IMR-90 (cell line): ENCODE results near the gene MSI2. TPM values are rescaled to one million over a fixed set of nuclear protein-coding genes. Genes with fewer than 3 reads are reported as not detected.

ENCODE experiments used
- ATAC-seq: fragments of 200-7000 bp; cut with Tn5 transposase; 2 replicates; pipeline ENCODE4 v1.9.1; 2020; ENCODE audit warnings: low read depth, mild to moderate bottlenecking, moderate library complexity
- BruUV-seq: library from RNA; stranded (reverse); fragments of 400-500 nt; replicated peaks from 2 replicates; lab custom pipeline; 2021; lab: Mats Ljungman, UMichigan
- CTCF ChIA-PET: fragments of 300-600 bp; formaldehyde crosslinking; extraction: SDS; loops from one replicate; lab custom pipeline; 2021; ENCODE audit warnings: antibody characterized with exemption; lab: Yijun Ruan, JAX
- POLR2A ChIA-PET: fragments of 300-600 bp; sonication (Branson Sonifier 250); formaldehyde crosslinking; loops from one replicate; lab custom pipeline; 2022; ENCODE audit warnings: antibody characterized with exemption; ENCODE audit not compliant: unreplicated experiment; lab: Charles Lee
- DNase-seq: peaks from one replicate; pipeline ENCODE4 v3.0.0; 2013
- H2AFZ ChIP-seq: replicated peaks from 2 replicates; pipeline ENCODE3; 2013; ENCODE audit warnings: low read length, mild to moderate bottlenecking; ENCODE audit not compliant: poor library complexity
- H2AK5ac ChIP-seq: 2 replicates; pipeline ENCODE4 v1.6.1; 2013; ENCODE audit warnings: low read depth, low read length, inconsistent platforms
- H2AK9ac ChIP-seq: replicated peaks from 2 replicates; pipeline ENCODE3; 2013; ENCODE audit warnings: mild to moderate bottlenecking, low read depth, low read length, moderate library complexity; ENCODE audit not compliant: poor library complexity
- H2BK120ac ChIP-seq: 2 replicates; pipeline ENCODE4 v1.6.1; 2013; ENCODE audit warnings: low read depth, low read length, inconsistent platforms
- H2BK15ac ChIP-seq: 3 replicates; pipeline ENCODE4 v1.6.1; 2013; ENCODE audit warnings: low read depth, low read length, inconsistent platforms
- H2BK20ac ChIP-seq: 2 replicates; pipeline ENCODE4 v1.6.1; 2013; ENCODE audit warnings: low read depth, mild to moderate bottlenecking, inconsistent platforms, low read length, moderate library complexity
- H2BK5ac ChIP-seq: 2 replicates; pipeline ENCODE4 v1.6.1; 2013; ENCODE audit warnings: mild to moderate bottlenecking, low read depth, low read length, inconsistent platforms; ENCODE audit not compliant: poor library complexity, severe bottlenecking
- H3K14ac ChIP-seq: replicated peaks from 2 replicates; pipeline ENCODE4 v1.6.1; 2013; ENCODE audit warnings: low read depth, low read length, inconsistent platforms
- H3K18ac ChIP-seq: 2 replicates; pipeline ENCODE4 v1.6.1; 2013; ENCODE audit warnings: low read depth, low read length, control low read depth
- H3K23ac ChIP-seq: 2 replicates; pipeline ENCODE4 v1.6.1; 2013; ENCODE audit warnings: low read depth, low read length, inconsistent platforms
- H3K27ac ChIP-seq: 2 replicates; pipeline ENCODE4 v1.5.1; 2013; ENCODE audit warnings: mild to moderate bottlenecking, control low read depth, low read length; ENCODE audit not compliant: insufficient read depth
- H3K27me3 ChIP-seq: 2 replicates; pipeline ENCODE4 v1.6.1; 2013; ENCODE audit warnings: low read length; ENCODE audit not compliant: control insufficient read depth, insufficient read depth
- H3K36me3 ChIP-seq: 2 replicates; pipeline ENCODE4 v1.6.1; 2013; ENCODE audit warnings: low read length, mixed read lengths; ENCODE audit not compliant: control insufficient read depth, insufficient read depth
- H3K4ac ChIP-seq: 2 replicates; pipeline ENCODE4 v1.6.1; 2013; ENCODE audit warnings: low read depth, low read length, inconsistent platforms
- H3K4me1 ChIP-seq: 2 replicates; pipeline ENCODE4 v1.6.1; 2013; ENCODE audit warnings: low read length, mixed read lengths; ENCODE audit not compliant: control insufficient read depth, insufficient read depth
- H3K4me2 ChIP-seq: 2 replicates; pipeline ENCODE4 v1.6.1; 2013; ENCODE audit warnings: low read depth, mild to moderate bottlenecking, control low read depth, low read length, moderate library complexity
- H3K4me3 ChIP-seq: 2 replicates; pipeline ENCODE4 v1.5.1; 2013; ENCODE audit warnings: low read depth, mild to moderate bottlenecking, control low read depth, low read length, moderate library complexity; ENCODE audit not compliant: insufficient read depth
- H3K56ac ChIP-seq: 2 replicates; pipeline ENCODE4 v1.6.1; 2013; ENCODE audit warnings: low read length, inconsistent platforms; ENCODE audit not compliant: insufficient read depth; ENCODE audit errors: extremely low read depth
- H3K79me1 ChIP-seq, 2 experiments: 2 replicates each; pipeline ENCODE4 v1.6.1; 2013; ENCODE audit warnings: low read length in 2 of 2, inconsistent platforms in 1 of 2, low read depth in 1 of 2
- H3K9ac ChIP-seq: 2 replicates; pipeline ENCODE4 v1.6.1; 2013; ENCODE audit warnings: low read depth, low read length, control low read depth
- H3K9me1 ChIP-seq: 2 replicates; pipeline ENCODE4 v1.6.1; 2013; ENCODE audit warnings: low read length, inconsistent platforms; ENCODE audit not compliant: insufficient read depth
- H3K9me3 ChIP-seq: 2 replicates; pipeline ENCODE4 v1.6.1; 2013; ENCODE audit warnings: low read length; ENCODE audit not compliant: control insufficient read depth, insufficient read depth
- H4K20me1 ChIP-seq: 2 replicates; pipeline ENCODE4 v1.6.1; 2013; ENCODE audit warnings: low read length, inconsistent platforms; ENCODE audit not compliant: insufficient read depth
- H4K5ac ChIP-seq: 2 replicates; pipeline ENCODE4 v1.6.1; 2013; ENCODE audit warnings: mild to moderate bottlenecking, low read depth, low read length, control low read depth
- H4K8ac ChIP-seq, 2 experiments: 2 replicates each; pipeline ENCODE4 v1.6.1; 2013; ENCODE audit warnings: low read depth in 2 of 2, low read length in 2 of 2, control low read depth in 1 of 2, inconsistent platforms in 1 of 2
- H4K91ac ChIP-seq: 2 replicates; pipeline ENCODE4 v1.6.1; 2013; ENCODE audit warnings: low read depth, low read length, inconsistent platforms; ENCODE audit not compliant: insufficient read depth
- CEBPB ChIP-seq: IDR thresholded peaks from 2 replicates; pipeline ENCODE4 v1.6.1; 2012; ENCODE audit warnings: low read depth, low read length, improper control_type of control experiment
- POLR2A ChIP-seq: IDR thresholded peaks from 2 replicates; pipeline ENCODE4 v1.6.1; 2012; ENCODE audit warnings: mild to moderate bottlenecking, low read depth, low read length
- WGBS, 2 experiments: methylation state at CpG; one replicate each; pipeline versions ENCODE4 v1.1.5 to v1.1.7; 2013; ENCODE audit warnings: missing lambda C conversion rate in 2 of 2; ENCODE audit not compliant: insufficient read length in 1 of 2; ENCODE audit errors: extremely low coverage in 2 of 2; 5-methylcytosine and 5-hydroxymethylcytosine counted together
- dilution Hi-C: fragments of 300-500 bp; cut with HindIII; formaldehyde crosslinking; loops from one replicate; pipeline ENCODE4 v1.14.3; 2018; ENCODE audit warnings: low sequenced_read_pairs; ENCODE audit not compliant: unreplicated experiment
- in situ Hi-C: fragments of 300-500 bp; cut with MboI; formaldehyde crosslinking; loops from 3 replicates; pipeline ENCODE4 v1.14.3; 2019; ENCODE audit warnings: low sequenced_read_pairs, inconsistent platforms, mixed read lengths
- intact Hi-C: fragments of 100-400 bp; cut with micrococcal nuclease; formaldehyde crosslinking; loops from 2 replicates; pipeline ENCODE4 v1.10.0; 2022
- polyA plus RNA-seq, 3 experiments: library from polyadenylated mRNA; depleted of rRNA; stranded (reverse); fragments of >200 nt; gene quantifications; 2 replicates each; pipeline ENCODE4 v1.2.3, GENCODE V29; 2012; ENCODE audit warnings: low replicate concordance in 1 of 3
- total RNA-seq: library from RNA; depleted of rRNA; stranded (reverse); fragments of >200 nt; gene quantifications from 2 replicates; pipeline ENCODE4 v1.2.3, GENCODE V29; 2012

MSI2 gene
- total and polyA plus RNA-seq, 2 of the 4 experiments (the other 2 are of a cell fraction): 13.0 to 16.0 TPM

DNA sequence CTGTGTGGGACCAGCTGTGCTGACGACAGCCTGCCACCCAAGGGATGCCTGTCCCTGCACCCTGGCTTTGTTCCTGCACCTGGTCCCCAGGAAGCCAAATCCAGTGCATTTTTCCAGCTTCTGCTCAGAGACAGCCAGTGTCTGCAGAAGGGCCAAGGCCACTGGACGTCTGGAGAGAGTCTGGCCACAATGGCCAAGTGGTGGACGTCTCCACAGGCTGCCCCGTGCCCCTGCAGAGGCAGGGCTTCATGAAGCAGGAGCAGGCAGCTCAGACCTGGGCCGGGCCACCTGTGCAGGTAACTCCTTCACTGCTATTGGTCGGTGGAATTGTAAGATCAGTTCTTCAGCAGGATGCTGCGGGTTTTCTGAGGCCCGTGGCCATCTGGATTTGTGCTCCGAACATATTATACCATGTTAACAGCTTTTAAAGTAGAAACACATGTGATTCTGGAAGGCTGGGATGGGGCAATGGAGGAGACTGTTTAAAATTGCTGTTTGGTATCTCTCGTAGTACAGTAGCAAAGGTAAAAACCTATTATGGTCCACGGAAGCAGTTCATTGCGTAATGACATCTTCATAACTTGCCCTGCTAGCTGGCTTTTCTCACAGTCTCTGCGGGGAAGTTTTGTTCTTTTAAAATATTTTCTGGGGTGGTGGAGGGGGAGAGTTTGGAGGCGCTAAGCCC is 303.5 kb downstream of the MSI2 start:
- Histone ChIP-seq H4K5ac (no peak overlapping the region), H3K23ac (no peak overlapping the region), H2BK120ac (no peak overlapping the region), H2BK5ac (no peak overlapping the region), H3K9ac (no peak overlapping the region), H3K18ac (no peak overlapping the region), H2BK15ac (no peak overlapping the region), H3K4me1 (peaks cover 10% of the 10 kb centered on the region), H3K4me3 (no peak overlapping the region), H3K4ac (no peak overlapping the region), H2BK20ac (no peak overlapping the region), H3K79me1 (no peaks in the 10 kb centered on the region; a peak in 2 of 4 replicates), H3K27ac (no peak overlapping the region), H3K36me3 (no peaks in the 10 kb centered on the region), H4K20me1 (no peaks in the 10 kb centered on the region), H3K4me2 (no peak overlapping the region), H3K9me1 (peaks cover 10% of the 10 kb centered on the region; the same call in 1 of the 2 replicates), H3K14ac (no peak overlapping the region), H2AFZ (no peak overlapping the region), H2AK5ac (no peak overlapping the region; the same call in 1 of the 2 replicates), H2AK9ac (no peak overlapping the region), H4K91ac (no peak overlapping the region), H3K9me3 (no peaks in the 10 kb centered on the region), H3K56ac (no peak overlapping the region), H3K27me3 (no peaks in the 10 kb centered on the region), H4K8ac (no peak overlapping the region)
- DNase-seq (no peak), ATAC-seq (no peak)
- TF ChIP-seq CEBPB: peak; percentile 75
- TF ChIP-seq POLR2A: no peak
- in situ Hi-C loops: no loop called here
- ChIA-PET POLR2A (no interaction called here), CTCF (no interaction called here)
- BruUV-seq: no TSS peak
- intact Hi-C loops: no loop called here
- dilution Hi-C loops: no loop called here
- 76% methylated on average over 2 of the region's 14 CpGs; no CpG with 5 or more reads in 1 of the 2 experiments for WGBS, 2 experiments
